IMR-90 (cell line): ENCODE data around the gene ARRB1. TPM values are rescaled to one million over a fixed set of nuclear protein-coding genes. Genes with fewer than 3 reads are reported as not detected.

Source experiments
- ATAC-seq: fragments of 200-7000 bp; cut with Tn5 transposase; 2 replicates; pipeline ENCODE4 v1.9.1; 2020; ENCODE audit warnings: low read depth, mild to moderate bottlenecking, moderate library complexity
- BruUV-seq: library from RNA; stranded (reverse); fragments of 400-500 nt; replicated peaks from 2 replicates; lab custom pipeline; 2021; lab: Mats Ljungman, UMichigan
- CTCF ChIA-PET: fragments of 300-600 bp; formaldehyde crosslinking; extraction: SDS; loops from one replicate; lab custom pipeline; 2021; ENCODE audit warnings: antibody characterized with exemption; lab: Yijun Ruan, JAX
- POLR2A ChIA-PET: fragments of 300-600 bp; sonication (Branson Sonifier 250); formaldehyde crosslinking; loops from one replicate; lab custom pipeline; 2022; ENCODE audit warnings: antibody characterized with exemption; ENCODE audit not compliant: unreplicated experiment; lab: Charles Lee
- DNase-seq: peaks from one replicate; pipeline ENCODE4 v3.0.0; 2013
- H2AFZ ChIP-seq: replicated peaks from 2 replicates; pipeline ENCODE3; 2013; ENCODE audit warnings: low read length, mild to moderate bottlenecking; ENCODE audit not compliant: poor library complexity
- H2AK5ac ChIP-seq: 2 replicates; pipeline ENCODE4 v1.6.1; 2013; ENCODE audit warnings: low read depth, low read length, inconsistent platforms
- H2AK9ac ChIP-seq: replicated peaks from 2 replicates; pipeline ENCODE3; 2013; ENCODE audit warnings: mild to moderate bottlenecking, low read depth, low read length, moderate library complexity; ENCODE audit not compliant: poor library complexity
- H2BK120ac ChIP-seq: 2 replicates; pipeline ENCODE4 v1.6.1; 2013; ENCODE audit warnings: low read depth, low read length, inconsistent platforms
- H2BK15ac ChIP-seq: 3 replicates; pipeline ENCODE4 v1.6.1; 2013; ENCODE audit warnings: low read depth, low read length, inconsistent platforms
- H2BK20ac ChIP-seq: 2 replicates; pipeline ENCODE4 v1.6.1; 2013; ENCODE audit warnings: low read depth, mild to moderate bottlenecking, inconsistent platforms, low read length, moderate library complexity
- H2BK5ac ChIP-seq: 2 replicates; pipeline ENCODE4 v1.6.1; 2013; ENCODE audit warnings: mild to moderate bottlenecking, low read depth, low read length, inconsistent platforms; ENCODE audit not compliant: poor library complexity, severe bottlenecking
- H3K14ac ChIP-seq: replicated peaks from 2 replicates; pipeline ENCODE4 v1.6.1; 2013; ENCODE audit warnings: low read depth, low read length, inconsistent platforms
- H3K18ac ChIP-seq: 2 replicates; pipeline ENCODE4 v1.6.1; 2013; ENCODE audit warnings: low read depth, low read length, control low read depth
- H3K23ac ChIP-seq: 2 replicates; pipeline ENCODE4 v1.6.1; 2013; ENCODE audit warnings: low read depth, low read length, inconsistent platforms
- H3K27ac ChIP-seq: 2 replicates; pipeline ENCODE4 v1.5.1; 2013; ENCODE audit warnings: mild to moderate bottlenecking, control low read depth, low read length; ENCODE audit not compliant: insufficient read depth
- H3K27me3 ChIP-seq: 2 replicates; pipeline ENCODE4 v1.6.1; 2013; ENCODE audit warnings: low read length; ENCODE audit not compliant: control insufficient read depth, insufficient read depth
- H3K36me3 ChIP-seq: 2 replicates; pipeline ENCODE4 v1.6.1; 2013; ENCODE audit warnings: low read length, mixed read lengths; ENCODE audit not compliant: control insufficient read depth, insufficient read depth
- H3K4ac ChIP-seq: 2 replicates; pipeline ENCODE4 v1.6.1; 2013; ENCODE audit warnings: low read depth, low read length, inconsistent platforms
- H3K4me1 ChIP-seq: 2 replicates; pipeline ENCODE4 v1.6.1; 2013; ENCODE audit warnings: low read length, mixed read lengths; ENCODE audit not compliant: control insufficient read depth, insufficient read depth
- H3K4me2 ChIP-seq: 2 replicates; pipeline ENCODE4 v1.6.1; 2013; ENCODE audit warnings: low read depth, mild to moderate bottlenecking, control low read depth, low read length, moderate library complexity
- H3K4me3 ChIP-seq: 2 replicates; pipeline ENCODE4 v1.5.1; 2013; ENCODE audit warnings: low read depth, mild to moderate bottlenecking, control low read depth, low read length, moderate library complexity; ENCODE audit not compliant: insufficient read depth
- H3K56ac ChIP-seq: 2 replicates; pipeline ENCODE4 v1.6.1; 2013; ENCODE audit warnings: low read length, inconsistent platforms; ENCODE audit not compliant: insufficient read depth; ENCODE audit errors: extremely low read depth
- H3K79me1 ChIP-seq, 2 experiments: 2 replicates each; pipeline ENCODE4 v1.6.1; 2013; ENCODE audit warnings: low read length in 2 of 2, inconsistent platforms in 1 of 2, low read depth in 1 of 2
- H3K9ac ChIP-seq: 2 replicates; pipeline ENCODE4 v1.6.1; 2013; ENCODE audit warnings: low read depth, low read length, control low read depth
- H3K9me1 ChIP-seq: 2 replicates; pipeline ENCODE4 v1.6.1; 2013; ENCODE audit warnings: low read length, inconsistent platforms; ENCODE audit not compliant: insufficient read depth
- H3K9me3 ChIP-seq: 2 replicates; pipeline ENCODE4 v1.6.1; 2013; ENCODE audit warnings: low read length; ENCODE audit not compliant: control insufficient read depth, insufficient read depth
- H4K20me1 ChIP-seq: 2 replicates; pipeline ENCODE4 v1.6.1; 2013; ENCODE audit warnings: low read length, inconsistent platforms; ENCODE audit not compliant: insufficient read depth
- H4K5ac ChIP-seq: 2 replicates; pipeline ENCODE4 v1.6.1; 2013; ENCODE audit warnings: mild to moderate bottlenecking, low read depth, low read length, control low read depth
- H4K8ac ChIP-seq, 2 experiments: 2 replicates each; pipeline ENCODE4 v1.6.1; 2013; ENCODE audit warnings: low read depth in 2 of 2, low read length in 2 of 2, control low read depth in 1 of 2, inconsistent platforms in 1 of 2
- H4K91ac ChIP-seq: 2 replicates; pipeline ENCODE4 v1.6.1; 2013; ENCODE audit warnings: low read depth, low read length, inconsistent platforms; ENCODE audit not compliant: insufficient read depth
- SMC3 ChIP-seq: fragments of 150-350 bp; IDR thresholded peaks from 2 replicates; pipeline ENCODE4 v1.6.1; 2016; ENCODE audit warnings: low read depth, mild to moderate bottlenecking, antibody characterized with exemption, low read length, moderate library complexity
- WGBS, 2 experiments: methylation state at CpG; one replicate each; pipeline versions ENCODE4 v1.1.5 to v1.1.7; 2013; ENCODE audit warnings: missing lambda C conversion rate in 2 of 2; ENCODE audit not compliant: insufficient read length in 1 of 2; ENCODE audit errors: extremely low coverage in 2 of 2; 5-methylcytosine and 5-hydroxymethylcytosine counted together
- dilution Hi-C: fragments of 300-500 bp; cut with HindIII; formaldehyde crosslinking; loops from one replicate; pipeline ENCODE4 v1.14.3; 2018; ENCODE audit warnings: low sequenced_read_pairs; ENCODE audit not compliant: unreplicated experiment
- in situ Hi-C: fragments of 300-500 bp; cut with MboI; formaldehyde crosslinking; loops from 3 replicates; pipeline ENCODE4 v1.14.3; 2019; ENCODE audit warnings: low sequenced_read_pairs, inconsistent platforms, mixed read lengths
- intact Hi-C: fragments of 100-400 bp; cut with micrococcal nuclease; formaldehyde crosslinking; loops from 2 replicates; pipeline ENCODE4 v1.10.0; 2022
- polyA plus RNA-seq, 3 experiments: library from polyadenylated mRNA; depleted of rRNA; stranded (reverse); fragments of >200 nt; gene quantifications; 2 replicates each; pipeline ENCODE4 v1.2.3, GENCODE V29; 2012; ENCODE audit warnings: low replicate concordance in 1 of 3
- total RNA-seq: library from RNA; depleted of rRNA; stranded (reverse); fragments of >200 nt; gene quantifications from 2 replicates; pipeline ENCODE4 v1.2.3, GENCODE V29; 2012

ARRB1 gene
- total and polyA plus RNA-seq, 2 of the 4 experiments (the other 2 are of a cell fraction) = 11.0 to 17.4 TPM

DNA sequence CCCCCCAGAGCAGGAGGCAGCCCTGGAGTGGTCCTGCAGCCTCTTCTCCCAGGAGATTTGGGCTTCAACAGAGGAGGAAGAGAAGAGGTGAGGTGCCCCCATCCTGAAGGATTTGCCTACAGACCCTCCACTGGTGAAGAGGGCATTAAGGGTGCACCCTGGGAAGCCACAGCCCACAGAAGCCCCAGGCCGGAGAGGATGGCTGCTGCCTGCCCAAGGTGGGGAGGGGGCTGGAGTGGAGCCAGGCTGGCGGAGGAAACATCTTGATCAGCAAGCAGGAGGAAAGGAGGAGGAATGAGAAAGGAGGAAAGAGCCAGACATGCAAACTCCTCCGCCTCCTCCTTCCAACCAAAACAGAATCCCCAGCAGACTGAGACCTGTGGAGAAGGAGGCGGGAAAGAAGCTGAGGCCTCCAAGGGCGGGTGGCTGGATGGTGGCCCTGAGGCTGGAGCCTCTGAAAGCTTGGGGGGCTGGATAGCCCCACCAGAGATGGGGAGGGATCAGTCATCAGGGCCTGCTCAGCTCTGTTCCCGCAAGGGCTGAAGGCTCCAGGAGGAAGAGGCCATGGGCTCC, 31.3 kb downstream of the ARRB1 start:
- Histone ChIP-seq H3K9me1 (0 out of 2 replicates have a peak, but pooled peaks cover 3% of the 10 kb centered on the region), H3K4me1 (no peaks in the 10 kb centered on the region), H3K4me2 (no peak overlapping the region), H3K23ac (no peak overlapping the region), H2AK9ac (peak overlapping the region; percentile 26), H2AFZ (no peak overlapping the region), H3K36me3 (no peaks in the 10 kb centered on the region; the same call in 1 of the 2 replicates), H3K18ac (no peak overlapping the region), H2AK5ac (no peak overlapping the region), H2BK20ac (no peak overlapping the region), H4K91ac (no peak overlapping the region), H2BK120ac (no peak overlapping the region), H2BK15ac (no peak overlapping the region), H4K8ac (no peak overlapping the region), H4K5ac (no peak overlapping the region), H3K56ac (no peak overlapping the region), H4K20me1 (no peaks in the 10 kb centered on the region), H3K14ac (no peak overlapping the region), H3K27me3 (no peaks in the 10 kb centered on the region), H3K4ac (no peak overlapping the region), H2BK5ac (no peak overlapping the region), H3K27ac (no peak overlapping the region), H3K9ac (no peak overlapping the region), H3K79me1 (no peaks in the 10 kb centered on the region), H3K9me3 (no peaks in the 10 kb centered on the region), H3K4me3 (no peak overlapping the region)
- no CpG with 5 or more reads among the region's 6 CpGs for WGBS, 2 experiments
- DNase-seq = no peak
- dilution Hi-C loops (no loop called here), in situ Hi-C loops (no loop called here), intact Hi-C loops (no loop called here)
- BruUV-seq = no TSS peak
- ChIA-PET POLR2A (no interaction called here), CTCF (no interaction called here)
- TF ChIP-seq SMC3 = no peak
- no peak for ATAC-seq
